Activated naive CD4-positive, alpha-beta T cell treated with Interleukin-2 at 50 U/mL for 16 hours (primary cell): Measurements from ENCODE around the gene PLEKHM3.

Source experiments
- DNase-seq: peaks from one replicate; pipeline ENCODE4 v3.0.0-alpha.2; 2020

PLEKHM3 gene

DNA sequence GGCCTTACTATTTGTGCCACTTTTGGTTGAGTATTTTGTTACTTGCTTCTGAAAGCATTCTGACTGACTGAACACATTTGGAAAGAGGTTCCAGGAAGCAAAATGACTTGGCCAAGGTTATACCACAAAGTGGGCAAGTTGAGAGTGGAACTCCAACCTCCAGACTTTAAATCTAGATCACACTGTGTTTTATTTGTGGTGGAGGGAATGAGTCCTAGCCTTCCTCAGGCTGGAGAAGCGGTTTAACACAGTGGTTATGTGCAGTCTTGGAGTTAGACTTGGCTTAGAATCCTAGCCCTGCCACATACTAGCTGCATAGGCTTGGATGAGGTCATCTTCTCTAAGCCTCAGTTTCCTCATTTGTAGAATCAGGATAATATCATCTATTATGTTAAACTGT lies 33.4 kb downstream of the PLEKHM3 start:
- no peak for DNase-seq

DNA sequence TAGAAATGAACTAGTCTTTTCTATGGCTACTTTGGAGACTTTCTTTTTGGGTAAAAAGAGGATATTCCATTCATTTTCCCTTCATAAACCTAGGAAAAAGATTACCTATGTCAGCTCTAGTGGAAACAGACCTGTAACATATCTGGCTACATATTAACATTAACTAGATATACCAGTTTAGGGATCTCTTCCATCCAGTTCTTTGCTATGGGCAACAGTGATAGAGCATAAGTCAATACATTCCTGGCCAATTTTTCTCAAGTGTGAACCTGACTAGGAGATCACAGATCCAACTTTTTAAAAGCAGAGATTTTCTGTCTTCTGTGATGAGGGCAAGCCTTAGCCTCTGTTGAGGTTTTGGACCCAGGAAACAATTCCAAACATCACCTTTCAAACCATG lies 34.5 kb downstream of the PLEKHM3 start:
- no peak for DNase-seq

- no peak for DNase-seq
Measured at GRCh38 chr2:207988975-207989374, 36.4 kb downstream of the PLEKHM3 start.

DNA sequence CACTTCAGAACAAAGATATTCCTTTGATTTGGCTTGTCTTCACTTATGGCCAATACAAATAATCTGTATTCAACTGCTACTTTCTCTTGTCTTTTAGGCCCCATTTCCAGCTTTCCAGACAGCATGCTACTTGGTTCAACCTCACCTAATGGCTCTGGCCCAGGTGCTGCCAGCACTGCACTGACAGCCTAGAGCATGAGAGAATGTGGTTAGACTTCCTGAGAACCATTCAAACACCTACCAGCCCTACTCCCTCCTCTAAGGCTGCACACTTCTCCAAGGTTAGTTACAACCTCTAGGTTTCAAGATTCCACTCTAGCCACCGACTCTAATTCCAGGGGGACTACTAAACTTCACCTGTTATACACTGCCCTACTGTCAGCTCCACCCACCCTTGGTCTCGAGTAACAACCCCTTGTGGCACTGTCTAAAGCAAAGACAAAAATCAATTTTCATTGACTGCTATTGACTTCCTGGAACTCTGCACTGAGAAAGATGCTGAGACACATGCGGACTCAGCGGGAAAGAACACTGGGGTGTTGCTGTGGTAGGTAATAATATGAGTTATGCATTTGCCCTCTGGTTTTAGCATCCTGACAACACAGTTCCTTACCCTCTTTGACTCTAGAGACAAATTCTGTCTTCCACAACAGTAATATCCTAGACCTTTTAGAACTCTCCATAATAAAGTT lies 38.2 kb downstream of the PLEKHM3 start:
- DNase-seq, result no peak

DNA sequence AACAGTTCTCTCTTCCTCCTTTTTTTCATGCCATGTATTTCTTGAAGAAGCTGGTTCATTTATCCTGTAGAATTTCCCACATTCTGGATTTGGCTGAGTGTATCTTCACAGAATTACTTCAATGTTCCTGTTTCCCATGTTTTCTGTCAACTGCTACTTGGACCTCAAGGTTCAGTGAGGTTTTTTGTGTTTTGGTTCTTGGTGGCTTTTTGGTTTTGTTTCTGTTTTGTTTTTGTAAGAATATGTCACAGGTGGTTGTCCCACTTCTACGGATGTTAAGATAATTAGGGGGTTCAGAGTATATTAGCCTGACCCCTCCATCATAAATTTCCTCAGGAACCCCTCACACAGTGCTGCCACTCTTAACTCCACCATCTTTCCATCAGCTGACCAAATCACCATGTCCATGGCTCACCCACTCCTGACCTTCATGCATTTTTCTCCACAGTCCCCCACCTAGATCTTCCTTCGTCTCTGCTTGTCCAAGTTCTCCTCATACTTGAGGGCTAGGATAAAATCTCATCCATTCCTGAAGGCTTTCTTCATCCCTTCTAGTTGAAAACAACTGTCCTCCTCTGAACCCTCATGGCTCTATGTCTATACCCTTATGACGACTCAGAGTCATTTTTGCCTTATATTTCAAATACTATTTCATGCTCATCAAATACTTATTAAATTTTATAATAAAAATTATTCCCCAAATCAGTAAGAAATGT lies 40.4 kb downstream of the PLEKHM3 start:
- no peak for DNase-seq

DNA sequence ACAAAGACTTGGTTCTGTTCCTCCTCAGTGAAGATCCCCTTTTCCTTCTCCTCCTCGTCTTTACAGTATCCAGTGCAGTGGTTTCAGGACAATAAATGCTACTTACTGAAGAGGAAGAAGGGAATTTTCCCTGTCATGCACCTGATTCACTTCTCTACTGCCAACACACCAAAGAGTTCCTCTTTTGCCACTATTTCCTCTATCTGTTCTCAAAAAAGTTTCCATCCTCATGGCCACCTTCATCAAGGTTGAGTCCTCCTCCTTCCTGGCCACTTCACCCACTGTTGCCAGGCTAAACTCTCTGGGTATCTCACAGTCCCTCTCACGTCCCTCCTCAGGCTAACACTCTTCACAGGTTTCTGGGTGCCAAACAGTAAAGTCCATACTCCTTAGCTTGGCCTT lies 41.7 kb downstream of the PLEKHM3 start:
- DNase-seq, result no peak

GRCh38 chr2:207978177-207978948 lies 47.0 kb downstream of the PLEKHM3 start:
- no peak for DNase-seq

GRCh38 chr2:207975921-207976320 lies 49.4 kb downstream of the PLEKHM3 start:
- no peak for DNase-seq

- DNase-seq, result no peak
Measured at GRCh38 chr2:207974216-207974605, 51.1 kb downstream of the PLEKHM3 start.

DNA sequence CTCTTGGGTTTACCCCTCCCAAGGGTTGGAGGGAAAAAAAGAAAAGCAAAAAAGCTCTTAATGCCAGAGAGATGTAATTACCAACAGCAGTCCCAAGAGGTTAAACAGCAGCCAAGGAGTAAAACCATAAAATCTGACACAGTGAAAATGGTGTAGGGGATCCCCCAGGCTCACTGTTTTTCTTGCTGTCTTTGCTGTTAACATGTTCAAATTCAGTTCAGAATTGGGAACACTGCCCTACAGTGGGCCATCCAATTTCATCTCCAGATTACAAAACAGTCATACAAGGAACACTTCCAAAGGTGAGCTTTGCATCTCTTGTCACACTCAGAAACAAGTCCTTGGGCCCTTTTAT lies 54.5 kb downstream of the PLEKHM3 start:
- no peak for DNase-seq

DNA sequence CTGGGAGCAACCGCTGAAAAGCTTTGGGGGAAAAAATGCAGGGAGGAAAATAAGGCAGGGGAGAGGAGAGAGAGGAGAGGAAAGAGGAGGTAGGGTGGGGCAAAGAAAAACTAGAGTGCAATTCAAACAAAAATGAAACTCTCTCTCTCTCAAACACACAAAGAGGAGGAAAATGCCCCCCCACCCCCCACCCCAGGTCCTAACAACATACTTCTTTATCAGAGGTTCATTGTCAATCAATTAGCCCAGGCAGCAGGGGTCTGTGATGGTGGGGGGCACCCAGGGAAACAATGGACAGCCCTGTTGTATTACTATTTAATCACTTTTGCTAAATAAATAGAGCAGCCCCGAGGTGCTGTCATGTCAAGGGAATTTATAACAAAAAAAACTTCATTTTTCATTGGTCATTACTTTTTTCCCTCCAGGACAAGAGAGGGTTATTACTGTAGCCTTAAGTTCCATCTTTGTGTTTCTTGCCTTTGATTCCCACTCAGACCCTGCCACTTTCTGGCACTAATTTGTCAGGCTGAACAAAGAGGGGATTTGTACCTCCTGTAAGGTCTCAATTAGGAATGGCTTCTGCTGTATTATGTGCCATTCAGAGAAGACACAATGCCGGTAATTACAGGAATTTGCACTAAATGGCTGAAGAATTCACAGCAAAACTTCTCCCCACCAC lies 55.0 kb downstream of the PLEKHM3 start:
- DNase-seq, result no peak

GRCh38 chr2:207969249-207969648 lies 56.1 kb downstream of the PLEKHM3 start:
- DNase-seq, result no peak

DNA sequence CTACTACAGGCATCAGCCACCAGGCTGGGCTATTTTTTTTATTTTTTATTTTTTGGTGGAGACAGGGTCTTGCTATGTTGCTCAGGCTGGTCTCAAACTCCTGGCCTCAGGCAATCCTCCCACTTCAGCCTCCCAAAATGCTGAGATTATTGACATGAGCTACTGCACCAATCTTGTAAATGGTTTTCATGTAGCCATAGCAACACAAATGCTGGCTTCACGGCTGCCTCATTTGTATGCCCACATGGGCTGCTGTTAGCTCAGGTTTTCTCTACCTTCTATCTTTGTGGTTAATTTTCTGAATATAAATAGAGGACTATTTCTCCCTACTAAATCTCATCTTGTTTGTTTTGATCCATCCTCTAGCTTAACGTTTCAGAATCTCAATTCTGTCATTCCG lies 58.2 kb downstream of the PLEKHM3 start:
- DNase-seq, result no peak

DNA sequence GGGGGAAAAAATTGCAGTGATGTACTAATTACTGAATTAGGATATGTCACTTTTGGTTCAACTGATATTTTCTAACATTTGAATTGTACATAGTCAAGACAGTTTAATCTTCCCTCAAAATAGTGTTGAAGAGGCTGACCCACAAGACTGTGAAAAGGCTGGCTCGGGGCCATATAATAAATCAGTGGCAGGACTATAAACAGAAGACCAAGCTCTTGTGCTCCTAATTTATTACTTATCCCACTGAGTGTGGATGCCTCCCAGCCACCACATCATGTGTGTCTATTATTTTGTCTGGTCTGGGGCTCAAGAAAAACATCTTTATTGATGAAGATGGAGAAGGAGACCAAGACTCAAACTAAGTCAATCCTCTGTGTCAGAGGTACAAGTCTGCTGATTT lies 64.4 kb downstream of the PLEKHM3 start:
- no peak for DNase-seq

DNA sequence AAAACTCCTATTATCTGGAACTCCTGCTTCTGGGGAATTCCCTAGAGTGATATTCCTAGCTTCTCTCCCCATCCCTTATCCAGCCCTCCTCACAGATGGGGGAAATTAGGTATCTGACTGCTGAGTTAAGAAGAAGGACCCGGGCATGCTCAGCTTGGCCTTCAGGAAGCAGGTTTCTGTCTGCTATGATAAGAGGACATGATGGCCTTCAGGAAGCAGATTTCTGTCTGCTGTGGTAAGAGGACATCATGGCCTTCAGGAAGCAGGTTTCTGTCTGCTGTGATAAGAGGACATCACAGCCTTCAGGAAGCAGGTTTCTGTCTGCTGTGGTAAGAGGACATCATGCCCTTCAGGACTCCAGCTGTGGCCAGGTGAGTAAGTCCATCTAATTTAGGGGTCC lies 65.2 kb downstream of the PLEKHM3 start:
- no peak for DNase-seq

DNA sequence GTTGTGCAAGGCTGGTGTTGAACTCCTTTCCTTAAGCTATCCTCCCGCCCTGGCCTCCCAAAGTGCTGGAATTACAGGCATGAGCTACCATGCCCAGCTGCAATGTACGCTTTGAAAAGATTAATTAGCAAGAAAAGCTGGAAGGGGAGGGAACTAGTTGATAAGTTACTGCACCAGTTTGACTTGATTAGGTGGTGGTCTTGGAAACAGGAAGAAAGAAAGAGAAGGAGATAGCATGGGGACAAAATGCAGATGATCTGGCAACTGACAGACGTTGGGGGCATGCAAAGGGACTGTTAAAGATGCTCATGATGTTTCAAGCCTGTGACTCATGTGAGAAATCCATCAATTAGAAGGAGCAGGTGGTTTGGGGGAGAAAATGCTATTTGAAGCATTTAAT lies 68.6 kb downstream of the PLEKHM3 start:
- DNase-seq, result no peak

- DNase-seq, result no peak
Measured at GRCh38 chr2:207955456-207955855, 69.9 kb downstream of the PLEKHM3 start.

DNA sequence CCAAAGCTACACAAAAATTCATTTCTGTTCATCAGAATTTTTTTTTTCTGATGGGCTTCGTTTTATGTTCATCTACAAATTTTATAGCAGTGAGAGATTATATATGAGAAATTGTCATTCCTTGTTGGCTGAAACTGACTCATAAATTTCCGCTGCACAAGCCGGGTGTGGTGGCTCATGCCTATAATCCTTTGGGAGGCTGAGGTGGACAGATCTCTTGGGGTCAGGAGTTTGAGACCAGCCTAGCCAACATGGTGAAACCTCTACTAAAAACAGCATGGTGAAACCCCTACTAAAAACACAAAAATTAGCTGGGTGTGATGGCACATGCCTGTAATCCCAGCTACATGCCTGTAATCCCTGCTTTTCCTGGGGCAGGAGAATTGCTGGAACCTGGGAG lies 72.0 kb downstream of the PLEKHM3 start:
- no peak for DNase-seq

DNA sequence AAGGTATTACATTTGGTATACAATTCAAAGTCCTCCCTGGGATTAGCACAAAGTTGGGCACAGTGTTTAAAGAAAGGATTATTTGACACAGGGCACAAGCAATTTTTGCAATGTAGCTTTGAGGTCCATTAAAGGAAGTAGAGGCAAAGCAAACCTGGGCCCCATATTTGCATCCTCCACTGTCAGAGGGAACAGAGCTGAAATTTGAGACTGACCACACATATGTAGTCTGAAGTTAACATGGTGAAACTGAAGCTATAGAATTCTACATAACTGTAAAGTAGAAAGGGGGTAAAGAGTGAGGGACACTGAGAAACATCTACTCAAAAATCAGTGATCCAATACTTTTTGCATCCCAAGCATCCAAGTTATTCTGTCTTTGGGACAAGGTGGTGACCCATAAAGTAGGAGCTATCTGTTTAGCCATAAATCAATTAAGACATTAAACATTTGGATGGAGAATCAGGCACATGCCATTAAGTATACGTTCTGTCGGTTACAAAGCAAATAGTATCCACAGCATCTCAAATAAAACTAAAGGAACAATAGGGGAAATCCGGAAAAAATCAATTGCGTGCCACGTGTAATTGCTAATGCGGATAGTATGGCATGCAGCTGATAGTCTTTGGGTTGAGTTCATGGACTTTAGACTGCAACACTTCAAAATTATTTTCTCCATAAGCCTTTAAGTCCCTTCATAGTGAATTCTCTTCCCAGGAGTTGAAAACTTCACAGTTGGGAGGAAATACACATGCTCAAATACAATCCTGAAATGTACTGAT lies 72.6 kb downstream of the PLEKHM3 start:
- DNase-seq, result no peak

GRCh38 chr2:207951734-207952470 lies 73.4 kb downstream of the PLEKHM3 start:
- DNase-seq, result no peak

DNA sequence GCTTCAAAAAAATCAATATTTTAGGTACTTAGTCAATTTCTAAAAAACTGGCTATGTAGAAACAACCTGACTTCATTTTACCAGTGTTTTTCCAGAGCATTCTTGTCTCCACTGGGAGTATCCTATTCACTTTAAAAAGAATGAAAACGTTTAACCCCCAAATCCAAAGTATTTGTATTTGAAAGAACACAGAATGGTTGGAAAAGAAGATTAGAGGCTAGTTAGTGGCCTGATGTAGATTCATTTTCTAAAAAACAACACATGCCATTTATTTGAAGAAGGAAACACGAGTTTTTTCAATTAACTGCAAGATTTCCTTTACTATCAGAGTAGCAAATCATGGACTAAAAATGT lies 74.6 kb downstream of the PLEKHM3 start:
- no peak for DNase-seq
